HL-60 (cell line): ENCODE measurements around the gene FYN.

Source experiments
- CTCF ChIP-seq: IDR thresholded peaks from one replicate; pipeline ENCODE4 v1.5.1; 2011; ENCODE audit warnings: low read length, control low read depth, inconsistent platforms; ENCODE audit not compliant: insufficient read depth
- GABPA ChIP-seq: IDR thresholded peaks from 2 replicates; pipeline ENCODE4 v1.6.1; 2012; ENCODE audit warnings: low read depth
- POLR2AphosphoS5 ChIP-seq: IDR thresholded peaks from 2 replicates; pipeline ENCODE4 v1.6.1; 2012; ENCODE audit warnings: low read depth

- no peak for TF ChIP-seq CTCF
- TF ChIP-seq POLR2AphosphoS5, result no peak
- no peak for TF ChIP-seq GABPA
Measured at GRCh38 chr6:111803371-111803770, 69.9 kb downstream of the FYN start.
